HepG2 (cell line): ENCODE results near the gene NSUN2. TPM values are rescaled to one million over a fixed set of nuclear protein-coding genes. Genes with fewer than 3 reads are reported as not detected.

ENCODE experiments used
- ATAC-seq: fragments of 200-7000 bp; cut with Tn5 transposase; 3 replicates; pipeline ENCODE4 v1.9.1; 2020; ENCODE audit warnings: mild to moderate bottlenecking, moderate library complexity
- BruUV-seq: library from RNA; stranded (reverse); fragments of 400-500 nt; replicated peaks from 2 replicates; lab custom pipeline; 2021; lab: Mats Ljungman, UMichigan
- CTCF ChIA-PET: fragments of 300-600 bp; formaldehyde crosslinking; extraction: SDS; loops from one replicate; lab custom pipeline; 2021; ENCODE audit warnings: low total read pairs, inconsistent platforms, low intra/inter-chr PET ratio; lab: Yijun Ruan, JAX
- POLR2A ChIA-PET: fragments of 350-600 bp; sonication (Branson Sonifier 250); formaldehyde crosslinking; loops from one replicate; lab custom pipeline; 2020; ENCODE audit warnings: antibody characterized with exemption, inconsistent platforms; lab: Yijun Ruan, JAX
- DNase-seq: peaks from one replicate; pipeline ENCODE4 v3.0.0-alpha.2; 2015; ENCODE audit warnings: low spot score
- FAIRE-seq: peaks from 3 replicates; lab custom pipeline; 2011; peaks lifted over from hg19 to GRCh38; lab: Jason Lieb, UNC
- H2AFZ ChIP-seq: one replicate; pipeline ENCODE4 v1.6.1; 2011; ENCODE audit warnings: low read length, inconsistent platforms
- H3K27ac ChIP-seq: fragments of 300-600 bp; 3 replicates; pipeline ENCODE4 v1.8.0; 2011; ENCODE audit warnings: mixed run types, mild to moderate bottlenecking, mixed read lengths, low read length, inconsistent platforms; ENCODE audit not compliant: insufficient read depth; ENCODE audit errors: extremely low read length
- H3K27me3 ChIP-seq, 2 experiments: fragments of 200-600 bp in 1 of 2; 2 replicates in 1 of 2; 3 replicates in 1 of 2; pipeline versions ENCODE4 v1.6.0 to v1.8.0; 2011; ENCODE audit warnings: low read length in 2 of 2, mild to moderate bottlenecking in 2 of 2, moderate library complexity in 2 of 2, inconsistent platforms in 1 of 2; ENCODE audit not compliant: insufficient read depth in 2 of 2, control insufficient read depth in 1 of 2
- H3K36me3 ChIP-seq, 2 experiments: fragments of 200-600 bp in 1 of 2; replicated peaks in 1 of 2; 2 replicates in 1 of 2; 3 replicates in 1 of 2; pipeline versions ENCODE4 v1.5.1 to v1.8.0; 2011; ENCODE audit warnings: low read length in 2 of 2, inconsistent platforms in 1 of 2; ENCODE audit not compliant: insufficient read depth in 2 of 2, control insufficient read depth in 1 of 2
- H3K4me1 ChIP-seq: 2 replicates; pipeline ENCODE4 v1.5.1; 2012; ENCODE audit warnings: low read length, inconsistent platforms; ENCODE audit not compliant: insufficient read depth
- H3K4me2 ChIP-seq: 2 replicates; pipeline ENCODE4 v1.6.0; 2011; ENCODE audit warnings: low read depth, low read length, inconsistent platforms
- H3K4me3 ChIP-seq, 3 experiments: fragments of 200-600 bp in 1 of 3; sonication (generic), shearing (Covaris generic) in 1 of 3; replicated peaks in 1 of 3; 2 replicates each; pipeline ENCODE4 v1.5.1; 2011 to 2016; ENCODE audit warnings: low read length in 3 of 3, inconsistent platforms in 2 of 3, low read depth in 2 of 3, mild to moderate bottlenecking in 2 of 3, control low read depth in 1 of 3, mixed read lengths in 1 of 3; ENCODE audit not compliant: insufficient read depth in 1 of 3
- H3K79me2 ChIP-seq: one replicate; pipeline ENCODE4 v1.6.1; 2011; ENCODE audit warnings: low read length, inconsistent platforms; ENCODE audit not compliant: insufficient read depth
- H3K9ac ChIP-seq: 2 replicates; pipeline ENCODE4 v1.6.0; 2011; ENCODE audit warnings: mild to moderate bottlenecking, low read depth, low read length, inconsistent platforms; ENCODE audit not compliant: insufficient read depth
- H3K9me3 ChIP-seq: 2 replicates; pipeline ENCODE4 v1.5.1; 2012; ENCODE audit warnings: mild to moderate bottlenecking, low read length
- H4K20me1 ChIP-seq: 2 replicates; pipeline ENCODE4 v1.6.0; 2011; ENCODE audit warnings: inconsistent platforms, mild to moderate bottlenecking, low read length, moderate library complexity; ENCODE audit not compliant: insufficient read depth
- CHD2 ChIP-seq: IDR thresholded peaks from 2 replicates; pipeline ENCODE4 v1.6.1; 2011; ENCODE audit warnings: low read depth, low read length, improper control_type of control experiment
- GABPA ChIP-seq, 2 experiments: IDR thresholded peaks; 2 replicates each; pipeline ENCODE4 v1.6.1; 2011 to 2016; ENCODE audit warnings: low read depth in 2 of 2, low read length in 1 of 2, missing biosample characterization in 1 of 2, missing genetic modification characterization in 1 of 2
- KDM5B ChIP-seq: sonication (generic); formaldehyde crosslinking; IDR thresholded peaks from 2 replicates; pipeline ENCODE4 v1.4.0; 2020; ENCODE audit warnings: missing genetic modification reagents, mild to moderate bottlenecking, borderline replicate concordance
- MEF2D ChIP-seq: sonication (generic); formaldehyde crosslinking; IDR thresholded peaks from 2 replicates; pipeline ENCODE4 v1.5.1; 2020; ENCODE audit warnings: mild to moderate bottlenecking, missing genetic modification reagents
- NFYC ChIP-seq: IDR thresholded peaks from 2 replicates; pipeline ENCODE4 v1.6.1; 2016; ENCODE audit warnings: missing genetic modification reagents, missing compliant biosample characterization
- RNF2 ChIP-seq: fragments of 450-650 bp; conservative IDR thresholded peaks from 2 replicates; pipeline ENCODE4 v1.6.1; 2016; ENCODE audit warnings: low read depth
- SP5 ChIP-seq: IDR thresholded peaks from 2 replicates; pipeline ENCODE4 v1.6.1; 2016; ENCODE audit warnings: low read depth, borderline replicate concordance
- ZNF160 ChIP-seq: sonication (generic); formaldehyde crosslinking; IDR thresholded peaks from 2 replicates; pipeline ENCODE4 v1.8.0; 2022; ENCODE audit warnings: mild to moderate bottlenecking, inconsistent platforms, missing genetic modification reagents
- ZNF484 ChIP-seq: sonication (generic); formaldehyde crosslinking; IDR thresholded peaks from 2 replicates; pipeline ENCODE4 v1.5.1; 2020; ENCODE audit warnings: mild to moderate bottlenecking, low read depth, missing genetic modification reagents, borderline replicate concordance
- ZNF781 ChIP-seq: sonication (generic); formaldehyde crosslinking; IDR thresholded peaks from 2 replicates; pipeline ENCODE4 v1.5.1; 2020; ENCODE audit warnings: borderline replicate concordance, mild to moderate bottlenecking, missing genetic modification reagents; ENCODE audit errors: not compliant biosample characterization
- ZSCAN22 ChIP-seq: sonication (generic); formaldehyde crosslinking; IDR thresholded peaks from 2 replicates; pipeline ENCODE4 v1.4.0; 2020; ENCODE audit warnings: mild to moderate bottlenecking, missing genetic modification reagents
- in situ Hi-C: cut with HindIII; loops from 2 replicates; pipeline ENCODE4 v1.10.0; 2017; ENCODE audit warnings: low pct_unique_long_range_greater_than_20kb; ENCODE audit not compliant: extremely low pct_ligation_motif_present
- intact Hi-C: fragments of 100-400 bp; cut with micrococcal nuclease; formaldehyde crosslinking; loops from one replicate; pipeline ENCODE4 v1.10.0; 2022; ENCODE audit not compliant: unreplicated experiment
- polyA plus RNA-seq, 8 experiments: library from polyadenylated mRNA; depleted of rRNA in 3 of 8; stranded (reverse) in 7 of 8; unstranded in 1 of 8; fragments of >200 nt; fragmentation: Illumina TruSeq in 4 of 8; extraction: Trizol in 4 of 8; gene quantifications; 2 replicates each; pipeline versions ENCODE4 v1.2.1 to v1.2.3, GENCODE V29; 2011 to 2016; ENCODE audit warnings: low read depth in 4 of 8, missing spikeins in 1 of 8, mixed read lengths in 1 of 8; ENCODE audit not compliant: insufficient read depth in 1 of 8
- total RNA-seq, 5 experiments: library from RNA; depleted of rRNA; stranded (reverse); fragments of >200 nt; fragmentation: Illumina TruSeq; extraction: Trizol; gene quantifications; 2 replicates each; pipeline ENCODE4 v1.2.3, GENCODE V29; 2016; ENCODE audit warnings: low read depth in 1 of 5
- TF ChIP-seq, protein P1 (sequence below): sonication (generic); formaldehyde crosslinking; IDR thresholded peaks from 2 replicates; pipeline ENCODE4 v1.4.0; 2020; ENCODE audit warnings: missing genetic modification reagents, mild to moderate bottlenecking, borderline replicate concordance

NSUN2 gene
- total and polyA plus RNA-seq, 2 of the 13 experiments (the other 11 are each of a cell fraction or from before 2014, with no cell fraction given), result 51.7 to 69.1 TPM

DNA sequence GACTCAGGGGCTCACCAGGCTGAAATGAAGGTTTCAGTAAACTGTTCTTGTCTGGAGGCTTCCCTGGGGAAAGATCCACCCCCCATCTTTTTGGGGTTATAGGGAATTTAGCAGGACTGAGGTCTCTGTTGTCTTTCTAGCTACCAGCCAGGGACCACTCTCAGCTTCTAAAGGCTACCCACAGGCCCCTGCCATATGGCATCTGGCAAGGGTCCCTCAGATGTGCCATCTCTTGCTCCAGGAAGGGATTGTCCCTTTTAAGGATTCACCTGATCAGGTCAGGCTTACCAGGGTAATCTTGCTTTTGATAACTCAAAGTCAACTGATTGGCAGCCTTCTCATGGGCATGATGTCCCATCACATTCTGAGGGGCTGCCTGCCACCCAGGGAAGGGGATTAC lies 65.0 kb downstream of the NSUN2 start:
- H3K4me3 ChIP-seq, result no peak overlapping the region
- H4K20me1 ChIP-seq, result no peaks in the 10 kb centered on the region
- intact Hi-C loops, result no loop called here
- H3K27ac ChIP-seq, result no peak overlapping the region
- no peaks in the 10 kb centered on the region for H3K9me3 ChIP-seq
- no peaks in the 10 kb centered on the region for H3K4me1 ChIP-seq
- TF ChIP-seq KDM5B (CRISPR knock-in tag), result no peak
- TF ChIP-seq MEF2D (CRISPR knock-in tag), result no peak
- TF ChIP-seq, protein P1, sequence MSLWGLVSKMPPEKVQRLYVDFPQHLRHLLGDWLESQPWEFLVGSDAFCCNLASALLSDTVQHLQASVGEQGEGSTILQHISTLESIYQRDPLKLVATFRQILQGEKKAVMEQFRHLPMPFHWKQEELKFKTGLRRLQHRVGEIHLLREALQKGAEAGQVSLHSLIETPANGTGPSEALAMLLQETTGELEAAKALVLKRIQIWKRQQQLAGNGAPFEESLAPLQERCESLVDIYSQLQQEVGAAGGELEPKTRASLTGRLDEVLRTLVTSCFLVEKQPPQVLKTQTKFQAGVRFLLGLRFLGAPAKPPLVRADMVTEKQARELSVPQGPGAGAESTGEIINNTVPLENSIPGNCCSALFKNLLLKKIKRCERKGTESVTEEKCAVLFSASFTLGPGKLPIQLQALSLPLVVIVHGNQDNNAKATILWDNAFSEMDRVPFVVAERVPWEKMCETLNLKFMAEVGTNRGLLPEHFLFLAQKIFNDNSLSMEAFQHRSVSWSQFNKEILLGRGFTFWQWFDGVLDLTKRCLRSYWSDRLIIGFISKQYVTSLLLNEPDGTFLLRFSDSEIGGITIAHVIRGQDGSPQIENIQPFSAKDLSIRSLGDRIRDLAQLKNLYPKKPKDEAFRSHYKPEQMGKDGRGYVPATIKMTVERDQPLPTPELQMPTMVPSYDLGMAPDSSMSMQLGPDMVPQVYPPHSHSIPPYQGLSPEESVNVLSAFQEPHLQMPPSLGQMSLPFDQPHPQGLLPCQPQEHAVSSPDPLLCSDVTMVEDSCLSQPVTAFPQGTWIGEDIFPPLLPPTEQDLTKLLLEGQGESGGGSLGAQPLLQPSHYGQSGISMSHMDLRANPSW (CRISPR knock-in tag), result no peak
- no peak for TF ChIP-seq ZSCAN22 (CRISPR knock-in tag)
- TF ChIP-seq ZNF484 (CRISPR knock-in tag), result no peak
- TF ChIP-seq ZNF160, result no peak
- TF ChIP-seq CHD2, result no peak
- no peak for TF ChIP-seq ZNF781 (CRISPR knock-in tag)
- no peak for TF ChIP-seq NFYC (CRISPR knock-in tag)
- no peak for TF ChIP-seq RNF2
- TF ChIP-seq GABPA (IDR thresholded peaks at IDR 0.05; ENCODE audit: low read depth, low read length), result no peak
- no peak for TF ChIP-seq GABPA (CRISPR knock-in tag; IDR thresholded peaks at IDR 0.05; ENCODE audit: low read depth)
- TF ChIP-seq SP5 (CRISPR knock-in tag), result no peak
- no peak overlapping the region for H2AFZ ChIP-seq
- no TSS peak for BruUV-seq
- ChIA-PET CTCF (no interaction called here), POLR2A (no interaction called here)
- no peak for ATAC-seq
- H3K9ac ChIP-seq, result no peak overlapping the region
- no peak for DNase-seq
- no peaks in the 10 kb centered on the region for H3K36me3 ChIP-seq
- no peaks in the 10 kb centered on the region for H3K27me3 ChIP-seq
- H3K79me2 ChIP-seq, result no peaks in the 10 kb centered on the region
- no peak for FAIRE-seq
- in situ Hi-C loops, result loop anchor here (25.0 kb wide), 1 partner anchor 681 kb away; no protein-coding TSS in a partner anchor
- no peak overlapping the region for H3K4me2 ChIP-seq
